ENCODE results near the gene TRUB1. TPM values are rescaled to one million over a fixed set of nuclear protein-coding genes. Genes with fewer than 3 reads are reported as not detected.

The TRUB1 gene
- total and polyA plus RNA-seq, 2 of the 4 experiments (the other 2 are of a cell fraction), result 9.1 to 17.9 TPM

- Histone ChIP-seq H4K5ac (ENCODE audit: low read depth, low read length) (no peak overlapping the region), H3K9me1 (ENCODE audit: insufficient read depth, low read length) (no peaks in the 10 kb centered on the region), H3K9me3 (ENCODE audit: control insufficient read depth, insufficient read depth, low read length) (no peaks in the 10 kb centered on the region), H2BK5ac (ENCODE audit: low read depth, low read length, poor library complexity, severe bottlenecking) (no peak overlapping the region), H2BK120ac (ENCODE audit: low read depth, low read length) (no peak overlapping the region), H2BK20ac (ENCODE audit: low read depth, low read length) (no peak overlapping the region), H4K20me1 (ENCODE audit: insufficient read depth, low read length) (no peaks in the 10 kb centered on the region), H3K56ac (ENCODE audit: extremely low read depth, insufficient read depth, low read length) (no peak overlapping the region), H3K4me2 (ENCODE audit: low read depth, low read length) (no peak overlapping the region), H3K79me1 (ENCODE audit: low read depth in 1 of 2, low read length in 2 of 2) (no peaks in the 10 kb centered on the region), H3K23ac (ENCODE audit: low read depth, low read length) (no peak overlapping the region), H3K36me3 (ENCODE audit: control insufficient read depth, insufficient read depth, low read length) (no peaks in the 10 kb centered on the region), H4K91ac (ENCODE audit: insufficient read depth, low read depth, low read length) (no peak overlapping the region), H4K8ac (ENCODE audit: low read depth in 2 of 2, low read length in 2 of 2) (no peak overlapping the region), H3K27ac (ENCODE audit: insufficient read depth, low read length) (no peak overlapping the region), H2BK15ac (ENCODE audit: low read depth, low read length) (no peak overlapping the region), H3K4me1 (ENCODE audit: control insufficient read depth, insufficient read depth, low read length) (no peaks in the 10 kb centered on the region), H3K9ac (ENCODE audit: low read depth, low read length) (no peak overlapping the region), H3K27me3 (ENCODE audit: control insufficient read depth, insufficient read depth, low read length) (peaks cover 11% of the 10 kb centered on the region), H3K4ac (ENCODE audit: low read depth, low read length) (no peak overlapping the region), H2AFZ (replicated peaks; ENCODE audit: low read length, poor library complexity) (no peak overlapping the region), H3K18ac (ENCODE audit: low read depth, low read length) (no peak overlapping the region), H3K4me3 (ENCODE audit: insufficient read depth, low read depth, low read length) (no peak overlapping the region), H3K14ac (replicated peaks; ENCODE audit: low read depth, low read length) (no peak overlapping the region), H2AK9ac (replicated peaks; ENCODE audit: low read depth, low read length, poor library complexity) (no peak overlapping the region), H2AK5ac (ENCODE audit: low read depth, low read length) (no peak overlapping the region)
- dilution Hi-C loops (cut with HindIII; ENCODE audit: low sequenced_read_pairs, unreplicated experiment) (no loop called here), in situ Hi-C loops (cut with MboI; ENCODE audit: low sequenced_read_pairs) (no loop called here), intact Hi-C loops (cut with micrococcal nuclease) (no loop called here)
- DNase-seq, result no peak
- TF ChIP-seq ELK1 (IDR thresholded peaks at IDR 0.05; ENCODE audit: borderline replicate concordance, low read depth, low read length) (no peak), CEBPB (IDR thresholded peaks at IDR 0.05; ENCODE audit: low read depth, low read length) (no peak), MAFK (IDR thresholded peaks at IDR 0.05; ENCODE audit: low read depth, low read length) (no peak), RFX5 (IDR thresholded peaks at IDR 0.05; ENCODE audit: low read depth, low read length) (no peak), MAZ (IDR thresholded peaks at IDR 0.05; ENCODE audit: borderline replicate concordance, low read depth, low read length) (no peak), MXI1 (IDR thresholded peaks at IDR 0.05; ENCODE audit: borderline replicate concordance, low read depth, low read length) (no peak), FOS (IDR thresholded peaks at IDR 0.05; ENCODE audit: low read depth, low read length) (no peak), CTCF (conservative IDR thresholded peaks at IDR 0.05; ENCODE audit: low read depth, low read length) (no peak), RCOR1 (IDR thresholded peaks at IDR 0.05; ENCODE audit: insufficient replicate concordance, low read length) (no peak), BHLHE40 (IDR thresholded peaks at IDR 0.05; ENCODE audit: low read depth, low read length) (no peak), NFE2L2 (IDR thresholded peaks at IDR 0.05; ENCODE audit: low read depth, low read length) (no peak), RAD21 (IDR thresholded peaks at IDR 0.05; ENCODE audit: low read length) (no peak), CHD1 (IDR thresholded peaks at IDR 0.05; ENCODE audit: low read depth, low read length) (no peak), SMC3 (IDR thresholded peaks at IDR 0.05; ENCODE audit: low read depth, low read length) (no peak), USF2 (IDR thresholded peaks at IDR 0.05; ENCODE audit: low read depth, low read length) (no peak), POLR2A (IDR thresholded peaks at IDR 0.05; ENCODE audit: low read depth, low read length) (no peak)
- no peak for ATAC-seq (ENCODE audit: low read depth)
- ChIA-PET POLR2A (ENCODE audit: unreplicated experiment) (no interaction called here), CTCF (no interaction called here)
- 30% methylated on average over 2 of the region's 9 CpGs; no CpG with 5 or more reads in 1 of the 2 experiments for WGBS, 2 experiments (ENCODE audit: extremely low coverage in 2 of 2, insufficient read length in 1 of 2)
- no TSS peak for BruUV-seq (replicated peaks)
These were observed 86.4 kb downstream of the TRUB1 start for GRCh38 chr10:115024371-115024770.
